ENCODE data around the gene MFAP5.
"Not testable (repeated sequence)": the region's sequence is repeated elsewhere in the genome, so short reads cannot be mapped to it uniquely, and the experiment has no call there.

- TF ChIP-seq, protein P1, sequence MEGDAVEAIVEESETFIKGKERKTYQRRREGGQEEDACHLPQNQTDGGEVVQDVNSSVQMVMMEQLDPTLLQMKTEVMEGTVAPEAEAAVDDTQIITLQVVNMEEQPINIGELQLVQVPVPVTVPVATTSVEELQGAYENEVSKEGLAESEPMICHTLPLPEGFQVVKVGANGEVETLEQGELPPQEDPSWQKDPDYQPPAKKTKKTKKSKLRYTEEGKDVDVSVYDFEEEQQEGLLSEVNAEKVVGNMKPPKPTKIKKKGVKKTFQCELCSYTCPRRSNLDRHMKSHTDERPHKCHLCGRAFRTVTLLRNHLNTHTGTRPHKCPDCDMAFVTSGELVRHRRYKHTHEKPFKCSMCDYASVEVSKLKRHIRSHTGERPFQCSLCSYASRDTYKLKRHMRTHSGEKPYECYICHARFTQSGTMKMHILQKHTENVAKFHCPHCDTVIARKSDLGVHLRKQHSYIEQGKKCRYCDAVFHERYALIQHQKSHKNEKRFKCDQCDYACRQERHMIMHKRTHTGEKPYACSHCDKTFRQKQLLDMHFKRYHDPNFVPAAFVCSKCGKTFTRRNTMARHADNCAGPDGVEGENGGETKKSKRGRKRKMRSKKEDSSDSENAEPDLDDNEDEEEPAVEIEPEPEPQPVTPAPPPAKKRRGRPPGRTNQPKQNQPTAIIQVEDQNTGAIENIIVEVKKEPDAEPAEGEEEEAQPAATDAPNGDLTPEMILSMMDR (IDR thresholded peaks at IDR 0.05): not testable (repeated sequence)
- not testable (repeated sequence) for TF ChIP-seq POLR2A, POLR2AphosphoS5 (IDR thresholded peaks at IDR 0.05)
Measured at GRCh38 chr12:8613881-8614280, 48.7 kb downstream of the MFAP5 start.
